GM10266 (cell line): ENCODE results near the gene EPYC.

Experiments
- DNase-seq: peaks from one replicate; pipeline ENCODE4 v3.0.0; 2012; ENCODE audit errors: extremely low spot score
- CTCF ChIP-seq: IDR thresholded peaks from 2 replicates; pipeline ENCODE4 v1.5.1; 2012; ENCODE audit warnings: mild to moderate bottlenecking, low read depth; ENCODE audit not compliant: control insufficient read depth, insufficient read depth; ENCODE audit errors: missing control alignments

The EPYC gene

GRCh38 chr12:91009319-91009950 lies 4.7 kb upstream of the EPYC start:
- TF ChIP-seq CTCF: no peak
- DNase-seq: peak; percentile 12

- no peak for TF ChIP-seq CTCF
- peak; percentile 2 for DNase-seq
These were observed 2.9 kb upstream of the EPYC start for GRCh38 chr12:91007531-91008290.

GRCh38 chr12:91003737-91004136 lies 1.0 kb downstream of the EPYC start:
- TF ChIP-seq CTCF: no peak
- no peak for DNase-seq

GRCh38 chr12:91001306-91001705 lies 3.5 kb downstream of the EPYC start:
- no peak for TF ChIP-seq CTCF
- no peak for DNase-seq

GRCh38 chr12:90999966-91000365 lies 4.8 kb downstream of the EPYC start:
- no peak for TF ChIP-seq CTCF
- DNase-seq: no peak

GRCh38 chr12:90999527-90999926 lies 5.2 kb downstream of the EPYC start:
- DNase-seq: no peak
- no peak for TF ChIP-seq CTCF

GRCh38 chr12:90995010-90995409 lies 9.8 kb downstream of the EPYC start:
- DNase-seq: no peak

More at GRCh38 chr12:90995010-90995409, 9.8 kb downstream of the EPYC start:
- no peak for TF ChIP-seq CTCF
